Hepatocyte (in vitro differentiated cells): Measurements from ENCODE around the gene CTNNA3.

Experiments used
- EZH2 ChIP-seq: fragments of 200-600 bp; sonication (generic); IDR thresholded peaks from 2 replicates; pipeline ENCODE4 v1.6.1; 2016; ENCODE audit warnings: antibody characterized with exemption, mild to moderate bottlenecking, borderline replicate concordance
- TF ChIP-seq, protein P1 (sequence below): fragments of 200-600 bp; sonication (generic); IDR thresholded peaks from 2 replicates; pipeline ENCODE4 v1.5.1; 2016; ENCODE audit warnings: antibody characterized with exemption, mild to moderate bottlenecking; ENCODE audit not compliant: poor library complexity

GRCh38 chr10:67670401-67670800, 25.6 kb downstream of the CTNNA3 start:
- TF ChIP-seq, protein P1, sequence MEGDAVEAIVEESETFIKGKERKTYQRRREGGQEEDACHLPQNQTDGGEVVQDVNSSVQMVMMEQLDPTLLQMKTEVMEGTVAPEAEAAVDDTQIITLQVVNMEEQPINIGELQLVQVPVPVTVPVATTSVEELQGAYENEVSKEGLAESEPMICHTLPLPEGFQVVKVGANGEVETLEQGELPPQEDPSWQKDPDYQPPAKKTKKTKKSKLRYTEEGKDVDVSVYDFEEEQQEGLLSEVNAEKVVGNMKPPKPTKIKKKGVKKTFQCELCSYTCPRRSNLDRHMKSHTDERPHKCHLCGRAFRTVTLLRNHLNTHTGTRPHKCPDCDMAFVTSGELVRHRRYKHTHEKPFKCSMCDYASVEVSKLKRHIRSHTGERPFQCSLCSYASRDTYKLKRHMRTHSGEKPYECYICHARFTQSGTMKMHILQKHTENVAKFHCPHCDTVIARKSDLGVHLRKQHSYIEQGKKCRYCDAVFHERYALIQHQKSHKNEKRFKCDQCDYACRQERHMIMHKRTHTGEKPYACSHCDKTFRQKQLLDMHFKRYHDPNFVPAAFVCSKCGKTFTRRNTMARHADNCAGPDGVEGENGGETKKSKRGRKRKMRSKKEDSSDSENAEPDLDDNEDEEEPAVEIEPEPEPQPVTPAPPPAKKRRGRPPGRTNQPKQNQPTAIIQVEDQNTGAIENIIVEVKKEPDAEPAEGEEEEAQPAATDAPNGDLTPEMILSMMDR, result no peak
- TF ChIP-seq EZH2, result no peak
